ENCODE results near the gene VPS37B.
A peak's percentile ranks its signal among the peaks of the same experiment; 100 is the strongest.
"Not testable (repeated sequence)": the region's sequence is repeated elsewhere in the genome, so short reads cannot be mapped to it uniquely, and the experiment has no call there.

VPS37B gene, protein sequence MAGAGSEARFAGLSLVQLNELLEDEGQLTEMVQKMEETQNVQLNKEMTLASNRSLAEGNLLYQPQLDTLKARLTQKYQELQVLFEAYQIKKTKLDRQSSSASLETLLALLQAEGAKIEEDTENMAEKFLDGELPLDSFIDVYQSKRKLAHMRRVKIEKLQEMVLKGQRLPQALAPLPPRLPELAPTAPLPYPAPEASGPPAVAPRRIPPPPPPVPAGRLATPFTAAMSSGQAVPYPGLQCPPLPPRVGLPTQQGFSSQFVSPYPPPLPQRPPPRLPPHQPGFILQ

DNA sequence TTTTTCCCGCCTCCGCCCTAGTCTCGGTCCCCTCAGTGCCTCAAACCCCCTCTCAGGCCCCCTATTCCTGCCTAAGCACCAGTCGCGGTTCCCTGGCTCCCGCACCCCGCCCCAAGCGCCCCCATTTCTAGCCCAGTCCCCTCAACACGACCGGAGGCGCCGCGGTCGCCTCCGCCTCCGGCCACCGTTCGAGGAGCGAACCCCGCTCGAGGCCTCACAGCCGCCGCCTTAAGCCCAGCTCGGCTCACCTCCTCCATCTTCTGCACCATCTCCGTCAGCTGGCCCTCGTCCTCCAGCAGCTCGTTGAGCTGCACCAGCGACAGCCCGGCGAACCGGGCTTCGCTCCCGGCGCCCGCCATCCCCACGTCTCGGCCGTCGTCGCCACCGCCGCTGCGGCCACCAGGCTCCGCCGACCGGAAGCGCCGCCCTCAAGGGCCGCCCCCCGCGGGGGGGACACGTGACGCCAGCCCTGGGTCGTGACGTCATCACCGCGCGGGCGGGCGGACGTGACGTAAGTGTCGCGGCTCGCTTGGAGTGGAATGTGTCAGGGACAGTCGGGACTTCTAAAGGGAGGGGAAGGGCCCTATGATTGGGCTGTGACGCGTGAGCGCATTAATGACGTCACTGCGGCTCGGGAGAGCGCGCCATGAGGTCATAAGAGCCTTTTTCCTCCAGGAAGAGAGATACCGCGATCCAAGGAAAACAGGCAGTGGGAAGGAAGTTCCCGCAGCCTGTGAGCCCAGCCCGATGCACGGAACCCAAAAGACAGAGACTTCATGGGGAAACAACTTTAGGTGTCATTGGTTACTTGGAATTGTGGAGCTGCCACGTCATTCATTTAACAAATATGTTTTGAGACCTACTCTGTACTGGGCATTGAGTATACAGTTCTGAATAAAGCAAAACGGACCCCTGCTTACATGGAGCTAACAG lies at the start of gene VPS37B:
TSS of gene VPS37B (minus strand) at position 421 of the 933 bp plus-strand sequence. CDS start at position 359, 62 bp downstream.
- DNase-seq (ENCODE audit: low read depth): peak; percentile 84

DNA sequence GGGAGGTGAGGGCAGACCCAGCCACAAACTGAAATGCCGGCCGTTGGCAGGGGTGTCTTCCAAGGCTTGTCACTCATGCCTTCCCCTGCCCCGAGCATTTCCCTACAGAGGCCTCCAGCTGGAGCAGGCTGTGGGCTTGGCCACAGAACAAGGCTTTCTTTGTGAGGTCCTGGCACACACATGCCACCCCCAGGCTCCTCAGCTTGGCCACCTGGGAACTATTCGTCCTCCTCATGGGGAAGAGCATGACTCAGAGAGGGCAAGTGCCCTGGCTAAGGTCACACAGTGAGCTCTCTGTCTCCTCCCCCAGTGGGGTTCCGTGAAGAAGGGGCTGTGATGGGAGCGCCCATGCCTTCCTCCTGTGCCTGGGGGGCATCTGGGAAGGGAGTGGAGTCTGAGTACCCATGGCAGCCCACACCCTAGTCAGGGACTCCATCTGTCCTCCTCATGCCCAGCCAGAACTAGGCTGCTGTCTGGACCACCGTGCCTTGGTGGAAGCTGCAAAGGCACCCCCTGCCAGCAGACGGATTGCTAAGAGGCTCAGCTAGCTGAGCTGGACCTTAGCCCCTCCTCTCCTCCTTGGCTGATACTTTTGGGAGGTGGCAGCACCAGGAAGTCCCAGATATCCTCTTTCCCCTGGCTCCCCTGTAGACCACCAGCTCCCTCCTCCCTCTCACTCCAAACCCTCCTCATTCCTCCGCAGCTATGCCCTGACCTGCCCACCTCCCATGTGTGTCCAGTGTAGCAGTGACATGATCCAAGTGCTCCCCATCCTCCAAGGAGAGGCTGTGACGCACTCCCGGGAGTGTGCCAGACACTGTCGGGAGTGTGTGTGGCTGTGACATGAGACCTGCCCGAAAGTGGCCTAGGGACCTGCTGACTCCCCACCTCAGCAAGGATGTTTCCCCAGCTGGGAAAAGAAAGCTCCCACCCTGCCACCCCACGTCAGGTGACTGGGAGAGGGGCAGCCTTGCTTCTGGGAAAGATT lies 49.0 kb upstream of the VPS37B start:
- DNase-seq (ENCODE audit: low read depth): no peak

DNA sequence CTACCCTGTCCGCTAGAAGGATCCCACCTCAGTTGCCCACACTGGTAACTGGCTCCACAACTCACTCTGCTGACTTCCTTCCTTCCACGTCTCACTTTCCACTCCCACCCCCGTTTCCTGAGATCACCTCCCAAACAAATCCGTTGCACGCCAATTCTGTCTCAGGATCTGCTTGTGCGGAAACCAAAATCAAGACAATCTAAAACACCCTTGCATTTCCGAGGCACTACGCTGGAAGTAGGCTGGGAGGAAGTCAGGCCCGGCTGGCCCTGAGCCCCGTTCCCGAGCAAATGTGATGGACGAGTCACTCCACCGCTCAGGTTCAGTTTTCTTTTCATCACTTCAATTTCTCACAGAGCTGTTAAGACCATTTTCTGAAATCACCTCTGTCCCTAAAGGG lies 47.3 kb upstream of the VPS37B start:
- no peak for DNase-seq (ENCODE audit: low read depth)

DNA sequence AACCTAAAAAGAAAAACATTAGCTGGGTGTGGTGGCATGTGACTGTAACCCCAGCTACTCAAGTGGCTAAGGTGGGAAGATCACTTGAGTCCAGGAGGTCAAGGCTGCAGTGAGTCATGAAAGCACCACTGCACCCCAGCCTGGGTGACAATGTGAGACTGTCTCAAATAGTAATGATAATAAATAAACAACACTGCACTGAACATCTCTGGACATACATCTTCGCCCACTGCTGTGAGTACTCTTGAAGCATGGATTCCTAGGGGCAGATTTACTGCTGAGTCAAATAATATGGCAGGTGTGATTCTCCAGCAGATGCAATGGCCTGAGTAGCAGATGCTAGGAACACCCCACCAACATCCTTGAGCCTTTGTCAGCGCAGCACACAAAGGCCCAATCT lies 46.7 kb upstream of the VPS37B start:
- DNase-seq (ENCODE audit: low read depth): no peak

DNA sequence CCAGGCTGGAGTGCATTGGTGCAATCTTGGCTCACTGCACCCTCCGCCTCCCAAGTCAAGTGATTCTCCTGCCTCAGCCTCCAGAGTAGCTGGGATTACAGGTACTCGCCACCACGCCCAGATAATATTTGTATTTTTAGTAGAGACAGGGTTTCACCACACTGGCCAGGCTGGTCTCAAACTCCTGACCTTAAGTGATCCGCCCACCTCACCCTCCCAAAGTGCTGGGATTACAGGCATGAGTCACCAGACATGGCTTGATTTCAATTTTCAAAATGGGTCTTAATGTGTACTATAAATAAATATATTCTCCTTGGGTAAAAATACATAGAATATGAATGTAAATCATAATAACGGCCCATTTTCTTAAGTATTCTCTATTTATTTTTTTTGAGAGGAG lies 45.4 kb upstream of the VPS37B start:
- not testable (repeated sequence) for DNase-seq (ENCODE audit: low read depth)

DNA sequence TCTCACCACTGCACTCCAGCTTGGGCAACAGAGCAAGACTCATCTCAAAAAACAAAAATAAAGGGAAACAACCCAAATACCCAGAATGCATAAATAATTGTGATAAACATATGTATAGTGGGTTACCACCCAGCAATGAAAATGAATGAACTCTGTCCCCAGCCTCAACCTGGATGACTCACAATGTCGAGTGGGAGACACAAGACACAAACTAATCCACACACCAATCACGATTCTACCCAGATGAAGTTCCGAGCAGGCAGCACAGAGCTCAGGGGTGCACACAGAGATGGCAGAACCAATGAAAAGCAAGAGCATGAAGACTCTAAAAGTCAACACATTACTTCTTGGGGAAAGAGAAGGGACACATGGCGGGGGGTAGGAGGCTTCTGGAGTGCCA lies 43.2 kb upstream of the VPS37B start:
- DNase-seq (ENCODE audit: low read depth): no peak

DNA sequence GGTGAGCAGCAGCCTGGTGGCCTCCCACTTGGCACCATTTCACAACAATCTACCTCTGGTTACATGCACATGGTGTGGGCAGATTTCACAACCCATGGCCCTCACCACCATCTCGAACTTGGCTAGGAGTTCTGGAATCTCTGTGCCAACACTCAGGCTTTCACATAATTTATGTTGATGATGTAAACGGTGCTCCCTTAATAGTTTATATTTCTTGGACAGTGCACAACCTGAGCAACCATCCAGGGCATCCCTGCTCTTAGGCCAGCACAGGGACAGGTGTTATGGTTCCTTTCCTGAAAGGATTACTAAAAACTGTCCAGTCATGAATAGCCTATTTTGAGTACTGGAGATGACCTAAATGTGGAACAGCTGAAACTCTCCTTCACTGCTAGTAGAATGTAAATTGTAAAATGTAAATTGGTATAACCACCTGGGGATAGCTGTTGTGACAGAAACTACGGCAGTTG lies 41.7 kb upstream of the VPS37B start:
- no peak for DNase-seq (ENCODE audit: low read depth)

DNA sequence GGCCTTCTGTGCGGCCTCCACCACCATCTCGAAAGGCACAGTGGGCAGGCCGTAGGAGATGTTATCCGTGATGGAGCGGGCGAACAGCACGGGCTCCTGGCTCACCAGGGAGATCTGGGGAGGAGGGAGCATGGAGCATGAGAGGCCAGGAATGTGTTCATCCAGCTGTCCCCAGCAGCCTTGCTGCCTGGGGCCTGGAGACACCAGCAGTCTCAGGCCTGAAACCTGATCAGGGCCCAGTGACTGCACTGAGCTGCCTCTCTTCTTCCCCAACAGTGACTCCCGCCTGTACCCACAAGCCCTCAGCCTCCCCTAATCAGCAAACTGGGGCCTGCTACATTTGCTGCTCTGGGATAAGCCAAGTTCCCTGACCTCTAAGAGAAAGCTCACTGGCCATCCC lies 39.4 kb upstream of the VPS37B start:
- DNase-seq (ENCODE audit: low read depth): no peak

DNA sequence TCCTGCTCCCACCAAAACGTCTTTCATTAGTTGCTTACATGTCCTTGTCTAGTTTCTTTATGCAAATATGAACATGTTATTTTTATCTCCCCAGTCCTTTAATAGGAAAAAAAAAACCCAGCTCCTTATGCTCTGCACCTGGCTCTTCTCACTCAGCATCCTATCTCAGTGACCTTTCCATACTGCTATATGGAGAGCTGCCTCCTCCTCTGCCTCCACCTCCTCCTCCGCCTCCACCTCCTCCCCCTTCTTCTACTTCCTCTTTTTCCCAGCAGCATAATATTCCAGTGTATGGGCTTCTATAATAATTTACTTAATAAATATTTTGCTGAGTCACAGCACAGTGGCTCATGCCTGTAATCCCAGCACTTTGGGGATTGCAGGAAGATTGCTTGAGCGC lies 38.8 kb upstream of the VPS37B start:
- no peak for DNase-seq (ENCODE audit: low read depth)

DNA sequence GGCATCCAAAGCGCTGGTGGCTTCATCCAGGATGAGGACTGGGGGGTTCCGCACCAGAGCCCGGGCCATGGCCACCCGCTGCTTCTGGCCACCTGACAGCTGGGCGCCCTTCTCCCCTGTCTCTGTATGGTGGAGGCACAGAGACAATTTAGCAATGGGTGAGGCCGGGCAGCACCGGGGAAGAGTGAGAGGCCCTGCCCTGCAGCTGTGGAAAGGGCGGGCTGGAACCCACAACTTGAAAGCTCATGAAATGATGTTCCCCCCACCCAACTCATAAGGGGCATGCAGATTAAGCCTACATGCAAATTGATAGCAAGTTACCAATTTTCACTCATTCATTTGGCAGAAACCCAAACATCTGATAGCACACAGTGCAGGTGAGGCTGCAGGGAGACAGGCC lies 36.3 kb upstream of the VPS37B start:
- no peak for DNase-seq (ENCODE audit: low read depth)

DNA sequence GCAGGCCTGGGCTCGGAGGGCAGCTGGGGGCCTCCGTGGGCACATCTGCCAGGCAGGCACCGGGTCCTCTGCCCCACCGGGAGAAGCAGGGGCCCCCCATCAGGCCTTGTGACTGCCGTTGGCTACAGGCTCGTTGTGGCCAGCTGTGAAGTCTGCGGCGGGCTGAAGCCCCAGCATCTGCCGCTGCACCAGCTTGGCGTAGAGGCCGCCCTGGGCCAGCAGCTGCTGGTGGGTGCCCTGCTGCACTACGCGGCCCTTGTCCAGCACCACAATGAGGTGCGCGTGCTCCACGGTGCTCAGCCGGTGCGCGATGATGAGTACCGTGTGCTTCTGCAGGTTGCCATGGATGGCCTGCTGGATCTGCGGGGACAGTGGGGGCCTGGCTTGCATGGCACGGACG lies 33.9 kb upstream of the VPS37B start:
- no peak for DNase-seq (ENCODE audit: low read depth)

DNA sequence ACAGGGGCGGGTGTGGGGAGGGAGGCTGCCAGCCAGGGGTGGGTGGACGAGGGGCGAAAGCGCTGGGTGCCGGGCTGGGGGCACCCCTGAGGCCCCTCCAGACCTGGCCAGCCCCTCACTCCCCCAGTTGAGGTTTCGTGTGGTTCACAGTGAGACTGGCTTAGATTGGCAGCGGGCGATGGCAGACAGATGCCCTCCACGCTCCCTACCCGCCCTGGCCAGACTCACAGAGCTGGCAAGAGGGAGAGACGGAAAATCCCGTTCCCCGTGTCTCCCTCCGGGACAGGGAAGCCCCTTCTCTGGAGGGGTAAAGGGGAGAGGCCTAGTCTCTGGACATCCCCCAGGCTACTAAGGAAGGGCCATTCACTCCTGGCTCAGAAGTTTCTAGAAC lies 33.2 kb upstream of the VPS37B start:
- DNase-seq (ENCODE audit: low read depth): no peak

DNA sequence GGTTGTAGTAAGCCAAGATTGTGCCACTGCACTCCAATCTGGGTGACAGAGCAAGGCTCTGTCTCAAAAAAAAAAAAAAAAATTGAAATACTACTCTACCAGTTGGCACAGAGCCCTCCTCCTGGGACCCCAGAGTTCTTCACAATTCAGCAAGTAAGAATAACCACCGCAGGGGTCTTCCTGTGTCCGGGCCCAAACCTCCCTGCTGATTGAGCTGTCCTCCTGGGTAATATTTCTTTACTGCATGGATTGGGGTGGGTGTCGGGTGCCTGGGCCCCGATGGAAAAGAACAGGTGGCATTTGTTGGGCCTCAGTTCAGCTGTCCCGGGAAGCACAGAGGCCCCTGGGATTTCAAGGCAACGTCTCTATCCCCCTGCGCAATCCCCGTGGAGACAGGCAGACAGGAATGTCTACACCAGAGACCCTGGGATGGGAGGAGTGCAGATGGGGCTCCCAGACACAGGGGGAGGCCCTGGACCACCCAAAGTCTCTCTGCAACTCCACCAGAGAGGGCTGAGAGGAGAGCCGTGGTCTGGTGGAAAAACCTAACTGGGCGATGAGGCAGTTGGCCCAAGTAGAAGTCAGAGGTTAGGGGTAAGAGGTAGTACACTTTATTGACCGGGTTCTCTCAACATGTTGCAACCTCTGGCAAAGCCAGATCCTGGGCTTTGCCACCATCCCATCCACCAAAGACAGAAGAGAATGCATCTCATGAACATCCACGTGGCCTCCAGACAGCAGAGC lies 32.7 kb upstream of the VPS37B start:
- no peak for DNase-seq (ENCODE audit: low read depth)

DNA sequence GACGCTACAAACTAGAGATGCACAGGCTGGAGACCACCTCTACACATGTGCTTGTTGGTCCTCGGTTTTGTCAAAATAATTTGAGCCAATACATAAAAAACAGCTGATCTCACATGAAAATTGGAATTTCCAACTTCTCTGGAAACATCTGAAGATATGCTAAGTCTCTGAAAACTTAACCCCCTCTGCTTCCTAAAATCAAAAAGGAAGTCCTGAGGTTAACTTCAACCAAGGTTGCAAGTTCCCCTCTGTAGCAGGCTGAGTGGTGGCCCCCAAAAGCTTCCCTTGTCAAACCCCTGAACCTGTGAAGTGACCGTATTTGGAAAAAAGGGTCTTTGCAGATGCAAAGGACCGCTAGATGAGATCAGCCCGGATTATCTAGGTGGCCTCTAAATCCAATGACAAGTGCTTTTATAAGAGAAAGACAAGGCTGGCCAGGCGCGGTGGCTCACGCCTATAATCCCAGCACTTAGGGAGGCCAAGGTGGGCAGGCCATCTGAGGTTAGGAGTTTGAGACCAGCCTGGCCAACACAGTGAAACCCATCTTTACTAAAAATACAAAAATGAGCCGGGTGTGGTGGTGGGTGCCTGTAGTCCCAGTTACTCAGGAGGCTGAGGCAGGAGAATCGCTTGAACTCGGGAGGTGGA lies 32.0 kb upstream of the VPS37B start:
- DNase-seq (ENCODE audit: low read depth): no peak

DNA sequence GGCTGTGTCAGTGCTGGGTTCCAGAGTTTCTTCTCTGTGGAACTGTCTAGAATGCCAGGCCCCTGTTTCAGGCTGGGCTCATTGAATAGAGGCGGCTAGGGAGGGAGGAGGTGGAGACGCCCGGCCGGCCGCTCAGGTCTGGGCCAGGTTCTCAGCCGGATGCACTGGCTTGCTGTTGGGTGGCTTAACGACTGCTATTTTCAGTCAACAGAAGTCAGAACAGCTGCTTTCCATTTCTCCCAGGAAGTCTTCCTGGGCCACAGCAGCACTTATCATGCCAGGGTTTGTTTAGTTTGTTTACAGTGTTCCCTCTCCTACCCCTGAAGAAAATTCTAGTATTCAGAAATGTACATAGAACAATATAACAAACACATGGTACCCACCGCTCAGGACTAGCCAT lies 26.0 kb upstream of the VPS37B start:
- DNase-seq (ENCODE audit: low read depth): no peak

DNA sequence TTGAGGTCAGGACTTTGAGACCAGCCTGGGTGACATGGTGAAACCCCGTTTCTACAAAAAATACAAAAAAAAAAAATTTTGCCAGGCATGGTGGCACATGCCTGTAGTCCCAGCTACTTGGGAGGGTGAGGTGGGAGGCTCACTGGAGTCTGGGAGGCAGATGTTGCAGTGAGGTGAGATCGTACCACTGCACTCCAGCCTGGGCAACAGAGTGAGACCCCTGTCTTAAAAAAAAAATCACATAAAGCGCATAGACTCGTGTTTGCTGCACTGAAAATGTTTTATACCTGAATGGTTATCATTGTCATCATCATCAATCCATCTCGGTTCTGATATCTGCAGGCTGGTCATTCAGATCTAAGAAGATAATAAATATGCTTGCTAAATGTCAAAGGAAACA lies 24.8 kb upstream of the VPS37B start:
- no peak for DNase-seq (ENCODE audit: low read depth)

DNA sequence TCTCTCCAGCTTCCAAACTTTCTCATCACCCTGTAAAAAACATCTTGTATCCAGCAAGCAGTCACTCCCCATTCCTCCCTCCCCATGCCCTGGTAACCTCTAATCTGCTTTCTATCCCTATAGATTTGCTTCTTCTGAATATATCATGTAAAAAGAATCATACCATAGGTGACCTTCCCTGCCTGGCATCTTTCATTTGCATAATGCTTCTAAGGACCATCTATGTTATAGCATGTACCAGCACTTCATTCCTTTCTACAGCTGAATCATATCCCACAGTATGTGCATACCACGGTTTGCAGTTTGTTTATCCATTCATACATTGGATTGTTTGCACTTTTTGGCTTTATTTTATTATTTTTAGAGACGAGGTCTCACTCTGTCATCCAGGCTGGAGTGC lies 22.9 kb upstream of the VPS37B start:
- DNase-seq (ENCODE audit: low read depth): no peak

DNA sequence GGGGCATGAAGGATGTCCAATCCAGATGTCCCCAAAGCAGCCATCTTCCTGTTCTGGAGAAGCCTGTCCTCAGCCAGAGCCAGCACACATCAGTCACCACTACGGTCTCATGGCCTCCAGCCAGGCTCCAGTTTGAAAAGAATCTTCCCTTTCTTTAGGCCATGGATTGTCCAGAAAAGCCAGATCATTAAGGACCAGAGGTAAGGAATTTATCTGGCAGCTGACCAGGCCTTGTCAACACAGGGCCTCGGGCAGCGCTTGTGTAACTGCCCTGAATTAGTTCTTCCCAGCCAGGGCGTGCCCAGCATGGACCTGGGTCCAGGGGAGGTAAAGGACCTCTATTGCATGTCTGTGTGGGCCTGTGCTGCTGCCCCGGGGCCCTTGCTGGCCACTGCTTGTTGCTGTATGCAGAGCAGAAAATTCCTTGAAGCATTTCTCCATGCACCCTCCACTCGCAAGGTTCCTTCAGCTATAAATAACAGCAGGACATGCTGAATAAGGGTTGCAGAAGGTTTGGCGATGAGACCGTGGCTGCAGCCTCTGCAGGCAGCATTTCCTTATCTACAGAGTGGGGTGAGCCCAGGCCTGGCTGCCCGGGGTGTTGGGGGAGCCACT lies 21.7 kb upstream of the VPS37B start:
- no peak for DNase-seq (ENCODE audit: low read depth)

DNA sequence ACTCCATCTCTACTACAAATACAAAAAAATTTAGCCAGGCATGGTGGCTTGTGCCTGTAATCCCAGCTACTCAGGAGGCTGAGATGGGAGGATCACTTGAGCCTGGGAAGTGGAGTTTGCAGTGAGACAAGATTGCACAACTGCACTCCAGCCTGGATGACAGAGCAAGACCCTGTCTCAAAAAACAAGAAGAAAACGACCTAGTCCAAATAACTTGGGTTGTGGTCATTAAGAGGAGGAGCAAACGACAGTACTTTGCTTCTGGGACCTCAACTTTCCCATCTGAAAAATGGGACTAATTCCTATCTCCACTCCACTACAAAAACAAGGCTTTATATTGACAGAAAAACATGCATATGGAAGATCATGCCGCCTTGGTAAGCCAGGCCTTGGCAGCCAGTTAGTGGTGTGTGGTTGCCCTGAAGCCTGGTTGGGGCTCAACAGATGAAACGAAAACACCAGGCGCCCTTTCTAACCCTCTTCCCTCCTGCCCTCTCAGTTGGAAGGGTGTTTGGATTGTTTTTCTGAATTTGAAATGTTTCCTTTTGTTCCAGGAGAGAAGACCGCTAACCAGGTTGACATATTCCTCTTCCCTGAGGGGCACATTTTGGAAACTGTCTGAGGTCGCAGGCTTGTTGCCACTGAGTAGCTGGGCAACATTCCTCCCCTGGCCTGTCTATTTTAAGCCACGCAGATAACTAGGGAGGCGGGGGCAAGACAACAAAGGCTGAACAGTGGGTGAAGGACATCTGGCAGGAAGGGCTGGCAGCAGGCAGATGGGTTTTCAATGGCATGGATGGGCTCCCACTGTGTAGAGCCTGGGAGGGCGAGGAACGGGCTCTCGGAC lies 13.7 kb upstream of the VPS37B start:
- DNase-seq (ENCODE audit: low read depth): no peak
